Central memory CD8-positive, alpha-beta T cell (primary cell): ENCODE data around the gene FMO5.
"Not testable (repeated sequence)": the region's sequence is repeated elsewhere in the genome, so short reads cannot be mapped to it uniquely, and the experiment has no call there.

Source experiments
- ATAC-seq: fragments of 150-1000 bp; cut with Tn5 transposase; replicated peaks from 2 replicates; pipeline ENCODE4 v1.10.0; 2022; ENCODE audit warnings: mild to moderate bottlenecking, moderate FRiP score, moderate number of reproducible peaks; ENCODE audit not compliant: poor library complexity, severe bottlenecking; ENCODE audit errors: extremely low read depth
- DNase-seq, 2 donors: peaks; one replicate each; pipeline ENCODE4 v3.0.0; 2021; ENCODE audit warnings: low spot score in 2 of 2
- H3K27ac Mint-ChIP-seq: one replicate; pipeline ENCODE4 v1.8.0; 2022; ENCODE audit warnings: low read depth, mild to moderate bottlenecking, moderate library complexity, mixed read lengths
- H3K27me3 Mint-ChIP-seq: one replicate; pipeline ENCODE4 v1.8.0; 2022; ENCODE audit warnings: mixed read lengths
- H3K36me3 Mint-ChIP-seq: one replicate; pipeline ENCODE4 v1.8.0; 2022; ENCODE audit warnings: mild to moderate bottlenecking, moderate library complexity, mixed read lengths; ENCODE audit not compliant: insufficient read depth
- H3K4me1 Mint-ChIP-seq: one replicate; pipeline ENCODE4 v1.8.0; 2022; ENCODE audit warnings: mixed read lengths
- H3K4me3 Mint-ChIP-seq: one replicate; pipeline ENCODE4 v1.8.0; 2022; ENCODE audit warnings: mild to moderate bottlenecking, moderate library complexity, mixed read lengths
- H3K9me3 Mint-ChIP-seq: one replicate; pipeline ENCODE4 v1.8.0; 2022; ENCODE audit warnings: mixed read lengths

Gene FMO5

GRCh38 chr1:147235822-147236221 lies 10.7 kb upstream of the FMO5 start:
- Mint-ChIP-seq H3K27ac (no peak overlapping the region), H3K36me3 (no peaks in the 10 kb centered on the region), H3K9me3 (no peaks in the 10 kb centered on the region), H3K4me1 (no peaks in the 10 kb centered on the region), H3K27me3 (no peaks in the 10 kb centered on the region), H3K4me3 (no peak overlapping the region)
- no peak for DNase-seq
- no peak for ATAC-seq

GRCh38 chr1:147233903-147234302 lies 8.8 kb upstream of the FMO5 start:
- not testable (repeated sequence) for H3K36me3 Mint-ChIP-seq, ATAC-seq, H3K27ac Mint-ChIP-seq, H3K4me1 Mint-ChIP-seq, DNase-seq, H3K9me3 Mint-ChIP-seq, H3K27me3 Mint-ChIP-seq, H3K4me3 Mint-ChIP-seq

DNA sequence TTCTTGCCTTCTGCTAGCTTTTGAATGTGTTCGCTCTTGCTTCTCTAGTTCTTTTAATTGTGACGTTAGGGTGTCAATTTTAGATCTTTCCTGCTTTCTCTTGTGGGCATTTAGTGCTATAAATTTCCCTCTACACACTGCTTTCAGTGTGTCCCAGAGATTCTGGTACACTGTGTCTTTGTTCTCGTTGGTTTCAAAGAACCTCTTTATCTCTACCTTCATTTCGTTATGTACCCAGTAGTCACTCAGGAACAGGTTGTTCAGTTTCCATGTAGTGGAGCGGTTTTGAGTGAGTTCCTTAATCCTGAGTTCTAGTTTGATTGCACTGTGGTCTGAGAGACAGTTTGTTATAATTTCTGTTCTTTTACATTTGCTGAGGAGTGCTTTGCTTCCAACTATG lies 5.9 kb upstream of the FMO5 start:
- ATAC-seq, H3K36me3 Mint-ChIP-seq, H3K9me3 Mint-ChIP-seq, H3K4me3 Mint-ChIP-seq, H3K27ac Mint-ChIP-seq, H3K4me1 Mint-ChIP-seq, DNase-seq, H3K27me3 Mint-ChIP-seq: not testable (repeated sequence)

- Mint-ChIP-seq H3K27ac (no peak overlapping the region), H3K27me3 (no peaks in the 10 kb centered on the region), H3K4me3 (peak overlapping the region; percentile 12), H3K4me1 (peaks cover 26% of the 10 kb centered on the region), H3K36me3 (peaks cover 4% of the 10 kb centered on the region), H3K9me3 (no peaks in the 10 kb centered on the region)
- DNase-seq (no peak), ATAC-seq (no peak)
These were observed 1.2 kb downstream of the FMO5 start for GRCh38 chr1:147223740-147224615.

DNA sequence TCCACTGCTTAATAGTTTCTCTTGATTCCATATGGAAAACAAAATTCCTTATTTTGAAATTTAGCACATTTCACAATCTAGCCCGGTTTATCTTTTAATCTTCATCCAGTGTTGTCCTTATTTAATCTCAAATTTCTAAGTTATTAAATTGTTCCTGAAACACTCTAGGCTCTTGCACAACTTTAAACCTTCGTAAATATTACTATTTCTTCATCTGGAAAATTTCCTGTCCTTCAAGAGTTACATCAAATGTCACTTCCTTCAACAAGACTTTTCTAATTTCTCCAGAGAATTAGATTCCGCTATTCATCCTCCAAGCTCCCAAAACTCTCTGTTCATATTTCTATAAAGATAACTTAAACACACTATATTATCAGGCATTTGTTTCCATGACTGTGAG lies 6.5 kb downstream of the FMO5 start:
- no peak for DNase-seq
- Mint-ChIP-seq H3K9me3 (no peaks in the 10 kb centered on the region), H3K4me3 (no peak overlapping the region), H3K27me3 (no peaks in the 10 kb centered on the region), H3K27ac (no peak overlapping the region), H3K36me3 (peaks cover 2% of the 10 kb centered on the region), H3K4me1 (peaks cover 3% of the 10 kb centered on the region)
- ATAC-seq, result no peak

DNA sequence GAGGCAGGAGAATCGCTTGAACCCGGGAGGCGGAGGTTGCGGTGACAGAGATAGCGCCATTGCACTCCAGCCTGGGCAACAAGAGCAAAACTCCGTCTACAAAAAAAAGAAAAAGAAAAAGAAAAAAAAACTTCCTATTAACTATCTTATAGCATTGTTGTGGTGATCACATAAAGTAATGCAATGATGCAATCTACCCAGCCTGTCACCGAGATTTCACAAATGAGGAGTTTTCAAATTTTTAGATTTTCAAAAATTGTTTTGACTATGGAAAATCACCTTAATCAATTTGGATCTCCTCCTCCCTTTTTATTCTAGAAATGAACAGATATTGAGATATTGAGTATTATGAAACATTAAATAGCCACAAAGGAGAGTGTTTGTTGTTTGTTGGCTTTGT lies 8.0 kb downstream of the FMO5 start:
- no peak overlapping the region for H3K27ac Mint-ChIP-seq
- no peaks in the 10 kb centered on the region for H3K9me3 Mint-ChIP-seq
- no peak overlapping the region for H3K4me3 Mint-ChIP-seq
- DNase-seq (no peak), ATAC-seq (no peak)
- H3K36me3 Mint-ChIP-seq, result no peaks in the 10 kb centered on the region
- H3K4me1 Mint-ChIP-seq, result no peaks in the 10 kb centered on the region
- no peaks in the 10 kb centered on the region for H3K27me3 Mint-ChIP-seq

DNA sequence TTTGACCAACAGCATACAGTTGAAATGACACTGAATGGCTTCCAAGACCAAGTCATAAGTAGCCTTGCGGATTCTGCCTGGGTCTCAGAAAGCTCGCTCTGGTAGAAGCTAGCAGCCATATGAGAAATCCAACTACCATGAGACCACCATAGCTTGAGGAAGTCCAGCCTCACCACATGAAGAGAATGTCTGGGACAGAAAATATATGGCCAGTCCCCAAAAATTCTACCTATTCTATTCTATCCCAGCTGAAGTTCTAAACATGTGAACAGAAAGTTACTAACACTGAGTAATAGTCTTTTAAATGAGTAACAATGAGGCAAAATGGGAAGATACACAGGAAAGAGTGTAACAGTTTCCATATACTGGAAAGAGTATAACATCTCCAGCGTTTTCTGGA lies 9.0 kb downstream of the FMO5 start:
- ATAC-seq (no peak), DNase-seq (no peak)
- Mint-ChIP-seq H3K4me1 (no peaks in the 10 kb centered on the region), H3K27me3 (no peaks in the 10 kb centered on the region), H3K27ac (no peak overlapping the region), H3K36me3 (no peaks in the 10 kb centered on the region), H3K4me3 (no peak overlapping the region), H3K9me3 (no peaks in the 10 kb centered on the region)

- ATAC-seq, result no peak
These were observed 9.6 kb downstream of the FMO5 start for GRCh38 chr1:147215540-147215916.

DNA sequence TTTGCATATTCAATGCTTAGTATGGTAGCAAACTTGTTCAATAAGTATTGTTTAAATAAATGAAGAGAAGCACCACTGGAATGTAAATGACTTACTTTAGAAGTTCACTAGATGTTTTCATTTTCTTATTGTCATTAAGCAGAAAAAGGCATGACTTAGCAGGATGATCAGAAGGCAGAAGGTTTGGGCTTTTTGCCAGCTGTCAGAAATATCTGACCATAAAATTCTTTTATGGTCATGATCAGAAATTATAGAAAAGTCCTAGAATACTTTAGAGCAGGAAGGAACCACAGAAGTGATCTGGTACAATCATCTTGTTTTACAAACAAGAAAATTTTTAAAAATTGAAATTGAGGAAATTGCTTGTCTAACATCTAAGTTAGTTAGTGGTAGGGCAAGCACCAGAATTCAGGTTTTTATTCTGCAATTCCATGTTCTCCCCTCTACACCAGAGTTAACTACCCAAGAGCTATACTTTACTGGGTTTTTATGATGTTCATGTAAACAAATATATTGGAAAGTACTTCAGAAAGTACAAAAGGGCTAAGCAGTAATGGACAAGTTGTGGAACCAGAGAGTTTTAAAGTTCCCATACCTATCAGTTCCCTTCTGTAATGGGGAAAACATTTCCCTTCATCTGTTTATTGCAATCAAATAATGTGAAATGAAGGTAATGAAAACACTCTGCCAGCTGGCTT lies 10.1 kb downstream of the FMO5 start:
- Mint-ChIP-seq H3K9me3 (no peaks in the 10 kb centered on the region), H3K27ac (no peak overlapping the region), H3K27me3 (no peaks in the 10 kb centered on the region), H3K4me1 (no peaks in the 10 kb centered on the region), H3K4me3 (no peak overlapping the region), H3K36me3 (no peaks in the 10 kb centered on the region)
- no peak for ATAC-seq
- DNase-seq, result no peak

More at GRCh38 chr1:147215540-147215916, 9.6 kb downstream of the FMO5 start:
- Mint-ChIP-seq H3K4me3 (no peak overlapping the region), H3K27me3 (no peaks in the 10 kb centered on the region), H3K27ac (no peak overlapping the region), H3K36me3 (no peaks in the 10 kb centered on the region), H3K9me3 (no peaks in the 10 kb centered on the region), H3K4me1 (no peaks in the 10 kb centered on the region)
- DNase-seq, result no peak

GRCh38 chr1:147214325-147214724 lies 10.8 kb downstream of the FMO5 start:
- DNase-seq, result no peak
- H3K4me1 Mint-ChIP-seq, result no peaks in the 10 kb centered on the region
- no peaks in the 10 kb centered on the region for H3K27me3 Mint-ChIP-seq
- no peak overlapping the region for H3K27ac Mint-ChIP-seq
- no peaks in the 10 kb centered on the region for H3K36me3 Mint-ChIP-seq
- no peak for ATAC-seq
- H3K9me3 Mint-ChIP-seq, result no peaks in the 10 kb centered on the region
- H3K4me3 Mint-ChIP-seq, result no peak overlapping the region

GRCh38 chr1:147213271-147213670 lies 11.9 kb downstream of the FMO5 start:
- no peak for ATAC-seq
- Mint-ChIP-seq H3K27ac (no peak overlapping the region), H3K4me3 (no peak overlapping the region), H3K27me3 (no peaks in the 10 kb centered on the region), H3K9me3 (no peaks in the 10 kb centered on the region), H3K36me3 (no peaks in the 10 kb centered on the region), H3K4me1 (no peaks in the 10 kb centered on the region)
- DNase-seq, result no peak

DNA sequence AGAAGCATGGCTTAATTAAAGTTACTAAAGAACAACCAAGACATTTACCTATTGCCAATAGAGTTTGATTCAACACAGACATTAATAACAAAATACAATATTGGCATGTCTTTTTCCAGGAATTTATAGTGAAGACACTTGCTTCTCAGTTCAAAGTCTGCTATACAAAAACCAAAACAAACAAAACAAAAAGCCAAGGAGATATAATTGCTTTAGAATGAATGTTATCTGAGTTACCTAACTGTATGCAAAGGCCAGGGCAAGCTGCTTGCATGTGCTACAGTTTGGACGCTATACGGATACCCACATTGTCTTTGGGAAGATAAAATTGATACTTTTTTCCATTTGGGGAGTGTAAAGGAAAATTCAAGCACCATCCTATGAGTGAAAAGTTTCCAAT lies 13.6 kb downstream of the FMO5 start:
- Mint-ChIP-seq H3K36me3 (no peaks in the 10 kb centered on the region), H3K9me3 (no peaks in the 10 kb centered on the region), H3K4me3 (no peak overlapping the region), H3K4me1 (no peaks in the 10 kb centered on the region), H3K27ac (no peak overlapping the region), H3K27me3 (no peaks in the 10 kb centered on the region)
- ATAC-seq (no peak), DNase-seq (no peak)

- ATAC-seq, result no peak
- Mint-ChIP-seq H3K4me1 (no peaks in the 10 kb centered on the region), H3K27me3 (no peaks in the 10 kb centered on the region), H3K27ac (no peak overlapping the region), H3K9me3 (no peaks in the 10 kb centered on the region), H3K4me3 (no peak overlapping the region), H3K36me3 (no peaks in the 10 kb centered on the region)
- DNase-seq, result no peak
These were observed 14.2 kb downstream of the FMO5 start for GRCh38 chr1:147210987-147211386.
